ENCODE measurements around the gene GNG13. TPM values are rescaled to one million over a fixed set of nuclear protein-coding genes. Genes with fewer than 3 reads are reported as not detected.

The GNG13 gene
- total RNA-seq, 1 experiment from 2014 or later = not detected

GRCh38 chr16:813204-813915 is 12.8 kb upstream of the GNG13 start:
- DNase-seq (ENCODE audit: low read depth) = peak; percentile 13

- no peak for DNase-seq (ENCODE audit: low read depth)
Observed at GRCh38 chr16:808085-808386, 7.5 kb upstream of the GNG13 start.

- peak; percentile 88 for DNase-seq (ENCODE audit: low read depth)
Observed at GRCh38 chr16:807347-808084, 7.0 kb upstream of the GNG13 start.

- DNase-seq (ENCODE audit: low read depth) = no peak
Observed at GRCh38 chr16:805474-805873, 4.9 kb upstream of the GNG13 start.

- DNase-seq (ENCODE audit: low read depth) = no peak
Observed at GRCh38 chr16:804193-805048, 3.9 kb upstream of the GNG13 start.

- no peak for DNase-seq (ENCODE audit: low read depth)
Observed at GRCh38 chr16:803754-804080, 3.2 kb upstream of the GNG13 start.

- DNase-seq (ENCODE audit: low read depth) = no peak
Observed at GRCh38 chr16:802914-803753, 2.6 kb upstream of the GNG13 start.

- no peak for DNase-seq (ENCODE audit: low read depth)
Observed at GRCh38 chr16:802461-802860, 1.9 kb upstream of the GNG13 start.

- DNase-seq (ENCODE audit: low read depth) = no peak
Observed at GRCh38 chr16:801584-802363, 1.2 kb upstream of the GNG13 start.

- no peak for DNase-seq (ENCODE audit: low read depth)
Observed at GRCh38 chr16:800834-801511, 439 bp upstream of the GNG13 start.

GRCh38 chr16:799111-799947 is 1.2 kb downstream of the GNG13 start:
- no peak for DNase-seq (ENCODE audit: low read depth)

- DNase-seq (ENCODE audit: low read depth) = no peak
Observed at GRCh38 chr16:798666-799065, 1.9 kb downstream of the GNG13 start.

- no peak for DNase-seq (ENCODE audit: low read depth)
Observed at GRCh38 chr16:797686-798085, 2.8 kb downstream of the GNG13 start.

- no peak for DNase-seq (ENCODE audit: low read depth)
Observed at GRCh38 chr16:797120-797420, 3.5 kb downstream of the GNG13 start.

- no peak for DNase-seq (ENCODE audit: low read depth)
Observed at GRCh38 chr16:796296-797119, 4.0 kb downstream of the GNG13 start.

GRCh38 chr16:795580-796229 is 4.8 kb downstream of the GNG13 start:
- no peak for DNase-seq (ENCODE audit: low read depth)

- DNase-seq (ENCODE audit: low read depth) = no peak
Observed at GRCh38 chr16:794853-795466, 5.6 kb downstream of the GNG13 start.

Measured in RPMI7951 (cell line).